A673 (cell line): ENCODE data around the gene PSMD8.

Experiments
- EZH2 ChIP-seq: fragments of 200-600 bp; sonication (generic); IDR thresholded peaks from 2 replicates; pipeline ENCODE4 v1.6.1; 2017; ENCODE audit warnings: borderline replicate concordance, low read depth, mild to moderate bottlenecking, mixed read lengths, antibody characterized with exemption, low read length; ENCODE audit not compliant: poor library complexity, severe bottlenecking
- TF ChIP-seq, protein P1 (sequence below): fragments of 300-800, 200-600 bp; sonication (generic); conservative IDR thresholded peaks from 2 replicates; pipeline ENCODE4 v1.5.1; 2017; ENCODE audit warnings: low read depth, mild to moderate bottlenecking, antibody characterized with exemption, low read length, moderate library complexity, mixed read lengths

DNA sequence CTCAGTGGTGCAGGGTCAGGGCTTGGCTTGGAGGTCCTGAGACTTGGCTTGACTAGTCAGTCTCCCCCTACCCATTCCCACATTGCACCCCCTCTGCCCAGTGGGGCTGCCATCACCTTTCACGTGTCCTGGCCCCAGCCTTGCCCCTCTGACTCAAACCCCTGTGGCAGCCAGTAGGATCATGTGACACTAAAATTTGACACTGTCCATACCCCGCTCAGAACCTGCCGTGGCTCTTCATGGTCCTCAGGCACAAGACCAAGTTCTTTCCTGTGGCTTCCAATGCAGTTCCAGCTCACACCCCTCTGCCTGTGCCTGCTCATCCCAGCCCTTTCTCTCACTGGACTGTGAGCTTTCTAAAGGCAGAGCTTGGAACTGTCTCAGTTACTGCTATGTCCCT is 2.2 kb downstream of the PSMD8 start:
- TF ChIP-seq, protein P1, sequence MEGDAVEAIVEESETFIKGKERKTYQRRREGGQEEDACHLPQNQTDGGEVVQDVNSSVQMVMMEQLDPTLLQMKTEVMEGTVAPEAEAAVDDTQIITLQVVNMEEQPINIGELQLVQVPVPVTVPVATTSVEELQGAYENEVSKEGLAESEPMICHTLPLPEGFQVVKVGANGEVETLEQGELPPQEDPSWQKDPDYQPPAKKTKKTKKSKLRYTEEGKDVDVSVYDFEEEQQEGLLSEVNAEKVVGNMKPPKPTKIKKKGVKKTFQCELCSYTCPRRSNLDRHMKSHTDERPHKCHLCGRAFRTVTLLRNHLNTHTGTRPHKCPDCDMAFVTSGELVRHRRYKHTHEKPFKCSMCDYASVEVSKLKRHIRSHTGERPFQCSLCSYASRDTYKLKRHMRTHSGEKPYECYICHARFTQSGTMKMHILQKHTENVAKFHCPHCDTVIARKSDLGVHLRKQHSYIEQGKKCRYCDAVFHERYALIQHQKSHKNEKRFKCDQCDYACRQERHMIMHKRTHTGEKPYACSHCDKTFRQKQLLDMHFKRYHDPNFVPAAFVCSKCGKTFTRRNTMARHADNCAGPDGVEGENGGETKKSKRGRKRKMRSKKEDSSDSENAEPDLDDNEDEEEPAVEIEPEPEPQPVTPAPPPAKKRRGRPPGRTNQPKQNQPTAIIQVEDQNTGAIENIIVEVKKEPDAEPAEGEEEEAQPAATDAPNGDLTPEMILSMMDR = no peak
- TF ChIP-seq EZH2 = no peak
